Hepatocyte (in vitro differentiated cells): Measurements from ENCODE around the gene ATXN1. TPM values are rescaled to one million over a fixed set of nuclear protein-coding genes. Genes with fewer than 3 reads are reported as not detected.

Experiments used
- DNase-seq: peaks from one replicate; pipeline ENCODE4 v3.0.0-alpha.2; 2016; ENCODE audit warnings: low spot score
- H2AFZ ChIP-seq: fragments of 200-600 bp; sonication (generic); 2 replicates; pipeline ENCODE4 v1.6.0; 2016; ENCODE audit warnings: antibody characterized with exemption, mild to moderate bottlenecking
- H3K27ac ChIP-seq: fragments of 200-600 bp; sonication (generic); 2 replicates; pipeline ENCODE4 v1.5.1; 2016; ENCODE audit warnings: mild to moderate bottlenecking
- H3K27me3 ChIP-seq: fragments of 200-600 bp; sonication (generic); 2 replicates; pipeline ENCODE4 v1.6.1; 2016
- H3K36me3 ChIP-seq: fragments of 200-600 bp; sonication (generic); replicated peaks from 2 replicates; pipeline ENCODE4 v1.5.1; 2016; ENCODE audit warnings: low read depth; ENCODE audit not compliant: insufficient read depth
- H3K4me1 ChIP-seq: fragments of 200-600 bp; sonication (generic); 2 replicates; pipeline ENCODE4 v1.5.1; 2016; ENCODE audit warnings: mild to moderate bottlenecking, moderate library complexity; ENCODE audit not compliant: insufficient read depth
- H3K4me2 ChIP-seq: fragments of 200-600 bp; sonication (generic); 2 replicates; pipeline ENCODE4 v1.6.0; 2016
- H3K4me3 ChIP-seq: fragments of 200-600 bp; sonication (generic); 2 replicates; pipeline ENCODE4 v1.5.1; 2016; ENCODE audit warnings: mild to moderate bottlenecking
- H3K79me2 ChIP-seq: fragments of 200-600 bp; sonication (generic); 2 replicates; pipeline ENCODE4 v1.6.0; 2017; ENCODE audit warnings: mild to moderate bottlenecking
- H3K9me2 ChIP-seq: fragments of 200-600 bp; sonication (generic); replicated peaks from 2 replicates; pipeline ENCODE4 v1.6.0; 2017; ENCODE audit warnings: mild to moderate bottlenecking; ENCODE audit not compliant: insufficient read depth
- H3K9me3 ChIP-seq: fragments of 200-600 bp; sonication (generic); 2 replicates; pipeline ENCODE4 v1.5.1; 2016; ENCODE audit warnings: low read depth, mild to moderate bottlenecking
- H4K20me1 ChIP-seq: fragments of 200-600 bp; sonication (generic); 2 replicates; pipeline ENCODE4 v1.6.0; 2016; ENCODE audit warnings: mild to moderate bottlenecking; ENCODE audit not compliant: insufficient read depth, poor library complexity, severe bottlenecking
- CTCF ChIP-seq: fragments of 200-600 bp; sonication (generic); IDR thresholded peaks from 2 replicates; pipeline ENCODE4 v1.5.1; 2016; ENCODE audit warnings: antibody characterized with exemption, mild to moderate bottlenecking; ENCODE audit not compliant: poor library complexity
- EZH2 ChIP-seq: fragments of 200-600 bp; sonication (generic); IDR thresholded peaks from 2 replicates; pipeline ENCODE4 v1.6.1; 2016; ENCODE audit warnings: antibody characterized with exemption, mild to moderate bottlenecking, borderline replicate concordance
- EZH2phosphoT487 ChIP-seq: fragments of 200-600 bp; sonication (generic); IDR thresholded peaks from one replicate; pipeline ENCODE4 v1.6.1; 2018; ENCODE audit warnings: antibody characterized with exemption, mild to moderate bottlenecking, low read depth, moderate library complexity; ENCODE audit not compliant: unreplicated experiment, severe bottlenecking
- WGBS: methylation state at CpG from one replicate; pipeline ENCODE4 v1.1.6; 2016; ENCODE audit warnings: low lambda C conversion rate; ENCODE audit errors: missing lambda C conversion rate; 5-methylcytosine and 5-hydroxymethylcytosine counted together
- polyA plus RNA-seq: library from polyadenylated mRNA; unstranded; fragments of >200 nt; fragmentation: Nextera tagmentation; extraction: Ambion mirVana; gene quantifications from 2 replicates; pipeline ENCODE4 v1.2.1, GENCODE V29; 2016
- total RNA-seq: library from RNA; depleted of rRNA; stranded (reverse); fragments of >200 nt; gene quantifications from 2 replicates; pipeline ENCODE4 v1.2.3, GENCODE V29; 2014

ATXN1 gene
- total and polyA plus RNA-seq, 2 experiments from 2014 or later = 14.7 to 32.6 TPM

DNA sequence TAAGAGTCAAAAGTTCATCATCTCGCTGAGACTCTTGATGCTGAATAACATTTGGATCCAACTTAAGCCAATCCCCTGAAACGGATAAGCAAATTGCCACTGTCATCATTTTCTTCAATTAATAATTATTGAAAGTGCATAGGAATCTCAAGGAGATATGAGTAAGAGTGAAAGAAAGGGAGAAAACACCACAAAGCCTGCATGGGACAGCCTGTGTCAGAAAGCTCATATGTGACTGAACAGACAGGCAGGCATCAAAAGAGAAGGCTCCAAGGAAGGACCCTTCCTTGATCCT, 13.3 kb downstream of the ATXN1 start:
- Histone ChIP-seq H3K4me2 (peak overlapping the region; percentile 66), H3K36me3 (no peaks in the 10 kb centered on the region), H3K9me2 (no peaks in the 10 kb centered on the region), H3K9me3 (no peaks in the 10 kb centered on the region), H3K27ac (peak overlapping the region; percentile 88), H3K4me3 (no peak overlapping the region), H3K79me2 (peaks cover 88% of the 10 kb centered on the region), H2AFZ (no peak overlapping the region), H3K27me3 (no peaks in the 10 kb centered on the region), H3K4me1 (peaks cover 47% of the 10 kb centered on the region), H4K20me1 (peaks cover 3% of the 10 kb centered on the region)
- WGBS = 80% methylated on average over 2 of the region's 2 CpGs
- DNase-seq = no peak
- TF ChIP-seq EZH2phosphoT487 (no peak), EZH2 (no peak), CTCF (no peak)

DNA sequence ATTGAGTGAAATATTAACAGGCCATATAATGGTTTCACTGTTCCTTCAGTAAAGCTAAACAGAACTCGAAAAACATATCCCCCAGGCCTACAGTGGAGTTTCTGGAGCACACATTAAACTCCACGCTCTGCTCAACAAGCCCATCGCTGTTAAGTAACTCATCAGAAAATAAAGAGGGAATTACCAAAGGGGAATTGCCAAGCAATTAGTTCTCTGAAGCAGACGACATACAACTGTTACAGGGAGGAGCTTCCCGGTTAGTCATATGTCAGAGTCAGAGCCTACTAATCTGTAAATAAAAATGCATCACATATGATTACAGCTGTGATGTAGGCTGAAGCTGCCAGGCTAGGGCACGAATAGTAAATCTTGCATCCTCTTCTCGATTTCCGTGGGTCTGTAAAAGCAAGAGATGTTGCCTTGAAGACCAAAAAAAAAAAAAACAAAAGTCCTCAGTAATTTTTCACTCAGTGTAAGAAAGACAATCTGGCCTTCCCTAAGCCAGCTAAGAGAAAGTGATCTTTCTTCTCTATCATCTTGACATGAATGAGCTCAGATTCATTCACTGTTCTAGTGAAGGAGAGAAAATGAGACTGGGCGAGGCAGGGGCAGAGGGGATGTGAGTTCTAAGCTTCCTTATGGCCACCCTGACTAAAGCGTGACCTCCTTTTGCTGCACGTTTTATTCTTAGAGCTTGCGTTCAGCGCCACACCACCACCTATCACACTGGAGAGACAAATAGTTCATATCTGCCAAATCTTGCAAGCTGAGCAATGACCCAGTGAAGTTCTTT, 13.8 kb downstream of the ATXN1 start:
- DNase-seq = peak; percentile 48
- Histone ChIP-seq H3K4me1 (peaks cover 43% of the 10 kb centered on the region), H3K27me3 (no peaks in the 10 kb centered on the region), H3K27ac (peak overlapping the region; percentile 88), H3K36me3 (no peaks in the 10 kb centered on the region), H3K4me2 (peak overlapping the region; percentile 66), H4K20me1 (peaks cover 3% of the 10 kb centered on the region), H3K9me3 (no peaks in the 10 kb centered on the region), H2AFZ (no peak overlapping the region), H3K79me2 (peaks cover 90% of the 10 kb centered on the region), H3K4me3 (peak overlapping the region; percentile 5), H3K9me2 (no peaks in the 10 kb centered on the region)
- no peak for TF ChIP-seq EZH2
- TF ChIP-seq CTCF = peak; percentile 3
- 53% methylated on average over 13 of the region's 13 CpGs for WGBS

GRCh38 chr6:16746812-16747211, 14.4 kb downstream of the ATXN1 start:
- no peaks in the 10 kb centered on the region for H3K9me3 ChIP-seq
- peak overlapping the region; percentile 66 for H3K4me2 ChIP-seq
- H3K9me2 ChIP-seq = no peaks in the 10 kb centered on the region
- H3K27me3 ChIP-seq = no peaks in the 10 kb centered on the region
- peaks cover 41% of the 10 kb centered on the region for H3K4me1 ChIP-seq
- H4K20me1 ChIP-seq = peaks cover 3% of the 10 kb centered on the region
- H2AFZ ChIP-seq = no peak overlapping the region
- H3K27ac ChIP-seq = peak overlapping the region; percentile 88
- no peak for DNase-seq
- peaks cover 91% of the 10 kb centered on the region for H3K79me2 ChIP-seq
- 62% methylated on average over 3 of the region's 3 CpGs for WGBS
- no peak overlapping the region for H3K4me3 ChIP-seq
- TF ChIP-seq EZH2phosphoT487 (no peak), CTCF (no peak)
- H3K36me3 ChIP-seq = no peaks in the 10 kb centered on the region
